Nephron progenitor cell (in vitro differentiated cells): ENCODE data around the gene ARHGAP8.

Experiments used
- DNase-seq: peaks from one replicate; pipeline ENCODE4 v3.0.0; 2021
- H3K27ac Mint-ChIP-seq: 2 replicates; pipeline ENCODE4 v1.8.0; 2021; ENCODE audit warnings: mild to moderate bottlenecking, moderate library complexity, mixed read lengths
- H3K27me3 Mint-ChIP-seq: 2 replicates; pipeline ENCODE4 v1.8.0; 2021; ENCODE audit warnings: mild to moderate bottlenecking, low read depth, mixed read lengths; ENCODE audit not compliant: poor library complexity
- H3K36me3 Mint-ChIP-seq: 2 replicates; pipeline ENCODE4 v1.8.0; 2021; ENCODE audit warnings: low read depth, mixed read lengths
- H3K4me1 Mint-ChIP-seq: 2 replicates; pipeline ENCODE4 v1.8.0; 2021; ENCODE audit warnings: mixed read lengths
- H3K4me3 Mint-ChIP-seq: 2 replicates; pipeline ENCODE4 v1.8.0; 2021; ENCODE audit warnings: mild to moderate bottlenecking, moderate library complexity, mixed read lengths
- H3K9me3 Mint-ChIP-seq: 2 replicates; pipeline ENCODE4 v1.8.0; 2021; ENCODE audit warnings: mild to moderate bottlenecking, moderate library complexity, mixed read lengths
- TF ChIP-seq, protein P1 (sequence below): fragments of 200-600 bp; sonication (generic); IDR thresholded peaks from 2 replicates; pipeline ENCODE4 v1.5.0; 2021; ENCODE audit warnings: antibody characterized with exemption

Gene ARHGAP8

DNA sequence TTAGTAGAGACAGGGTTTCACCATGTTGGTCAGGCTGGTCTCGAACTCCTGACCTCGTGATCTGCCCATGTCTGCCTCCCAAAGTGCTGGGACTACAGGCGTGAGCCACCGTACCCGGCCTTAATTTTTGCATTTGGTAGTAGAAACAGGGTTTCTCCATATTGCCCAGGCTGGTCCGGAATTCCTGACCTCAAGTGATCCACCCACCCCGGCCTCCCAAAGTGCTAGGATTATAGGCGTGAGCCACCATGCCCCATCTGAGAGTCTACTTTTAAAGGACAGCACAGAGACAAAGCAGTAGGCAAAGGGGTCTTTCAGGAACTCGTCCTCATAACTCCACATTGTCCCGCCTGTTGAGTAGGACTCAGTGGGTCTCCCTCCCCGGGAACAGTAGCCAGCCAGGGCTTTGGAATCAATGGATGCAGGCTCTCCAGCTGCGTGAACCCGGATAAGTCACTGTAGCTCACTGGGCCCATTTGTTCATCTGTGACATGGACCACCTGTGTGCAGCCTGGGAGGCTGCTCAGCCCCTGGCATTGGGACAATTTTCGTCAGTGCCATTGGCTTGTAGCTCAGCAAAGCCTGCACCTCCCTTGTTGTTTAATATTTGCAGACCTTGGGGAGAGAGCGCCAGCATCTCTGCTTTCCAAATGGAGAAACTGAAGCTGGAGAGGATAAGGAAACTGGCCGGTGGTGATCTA is 86.1 kb downstream of the ARHGAP8 start:
- TF ChIP-seq, protein P1, sequence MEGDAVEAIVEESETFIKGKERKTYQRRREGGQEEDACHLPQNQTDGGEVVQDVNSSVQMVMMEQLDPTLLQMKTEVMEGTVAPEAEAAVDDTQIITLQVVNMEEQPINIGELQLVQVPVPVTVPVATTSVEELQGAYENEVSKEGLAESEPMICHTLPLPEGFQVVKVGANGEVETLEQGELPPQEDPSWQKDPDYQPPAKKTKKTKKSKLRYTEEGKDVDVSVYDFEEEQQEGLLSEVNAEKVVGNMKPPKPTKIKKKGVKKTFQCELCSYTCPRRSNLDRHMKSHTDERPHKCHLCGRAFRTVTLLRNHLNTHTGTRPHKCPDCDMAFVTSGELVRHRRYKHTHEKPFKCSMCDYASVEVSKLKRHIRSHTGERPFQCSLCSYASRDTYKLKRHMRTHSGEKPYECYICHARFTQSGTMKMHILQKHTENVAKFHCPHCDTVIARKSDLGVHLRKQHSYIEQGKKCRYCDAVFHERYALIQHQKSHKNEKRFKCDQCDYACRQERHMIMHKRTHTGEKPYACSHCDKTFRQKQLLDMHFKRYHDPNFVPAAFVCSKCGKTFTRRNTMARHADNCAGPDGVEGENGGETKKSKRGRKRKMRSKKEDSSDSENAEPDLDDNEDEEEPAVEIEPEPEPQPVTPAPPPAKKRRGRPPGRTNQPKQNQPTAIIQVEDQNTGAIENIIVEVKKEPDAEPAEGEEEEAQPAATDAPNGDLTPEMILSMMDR = no peak
- no peaks in the 10 kb centered on the region for H3K36me3 Mint-ChIP-seq
- peaks cover 22% of the 10 kb centered on the region for H3K9me3 Mint-ChIP-seq
- H3K4me3 Mint-ChIP-seq = no peak overlapping the region
- H3K27ac Mint-ChIP-seq = no peak overlapping the region
- DNase-seq = no peak
- no peaks in the 10 kb centered on the region for H3K27me3 Mint-ChIP-seq
- H3K4me1 Mint-ChIP-seq = peaks cover 21% of the 10 kb centered on the region

DNA sequence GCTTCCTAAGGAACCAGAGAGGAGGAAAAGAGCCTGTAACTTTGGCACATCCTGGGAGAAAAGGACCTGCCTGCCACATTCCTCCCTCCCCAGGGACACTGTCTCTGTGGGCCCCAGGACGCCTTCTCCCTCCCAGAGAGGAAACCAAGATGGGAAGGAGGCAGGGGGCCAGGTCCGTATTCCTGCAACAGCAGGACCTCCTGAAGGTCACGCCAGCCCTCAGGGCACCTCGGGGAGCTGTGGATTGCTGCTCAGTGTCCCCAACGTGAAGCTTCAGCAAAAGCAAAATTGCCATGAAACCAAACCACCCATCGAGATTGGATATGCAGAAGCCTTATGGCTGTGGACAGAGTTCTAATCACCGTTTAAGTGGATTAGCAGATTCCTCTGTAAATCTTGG is 86.7 kb downstream of the ARHGAP8 start:
- no peaks in the 10 kb centered on the region for H3K36me3 Mint-ChIP-seq
- H3K27ac Mint-ChIP-seq = no peak overlapping the region
- no peak overlapping the region for H3K4me3 Mint-ChIP-seq
- H3K4me1 Mint-ChIP-seq = peaks cover 21% of the 10 kb centered on the region
- no peaks in the 10 kb centered on the region for H3K27me3 Mint-ChIP-seq
- H3K9me3 Mint-ChIP-seq = peaks cover 20% of the 10 kb centered on the region
- TF ChIP-seq, protein P1 = no peak
- no peak for DNase-seq

DNA sequence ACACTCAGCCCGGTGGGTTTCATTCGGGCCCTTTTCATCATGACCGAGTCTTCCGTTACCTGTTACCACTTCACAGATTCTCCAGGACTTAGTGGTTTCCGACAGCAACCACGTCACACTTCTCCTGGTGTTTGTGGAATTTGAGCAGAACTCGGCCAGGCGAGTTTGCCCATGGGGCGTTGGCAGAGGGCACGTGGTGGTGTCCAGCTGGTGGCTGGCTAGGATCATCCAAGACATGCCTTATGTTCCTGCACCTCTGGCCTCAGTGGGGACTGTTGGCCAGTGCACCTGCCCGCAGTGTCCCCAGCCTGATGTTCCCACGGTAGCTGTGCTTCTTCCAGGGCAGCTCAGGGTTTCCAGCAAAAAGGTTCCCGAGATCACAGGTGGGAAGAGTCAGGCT is 87.3 kb downstream of the ARHGAP8 start:
- TF ChIP-seq, protein P1 = no peak
- no peak overlapping the region for H3K4me3 Mint-ChIP-seq
- no peak for DNase-seq
- H3K9me3 Mint-ChIP-seq = peaks cover 19% of the 10 kb centered on the region
- H3K4me1 Mint-ChIP-seq = peaks cover 21% of the 10 kb centered on the region
- no peak overlapping the region for H3K27ac Mint-ChIP-seq
- H3K36me3 Mint-ChIP-seq = no peaks in the 10 kb centered on the region
- H3K27me3 Mint-ChIP-seq = no peaks in the 10 kb centered on the region

DNA sequence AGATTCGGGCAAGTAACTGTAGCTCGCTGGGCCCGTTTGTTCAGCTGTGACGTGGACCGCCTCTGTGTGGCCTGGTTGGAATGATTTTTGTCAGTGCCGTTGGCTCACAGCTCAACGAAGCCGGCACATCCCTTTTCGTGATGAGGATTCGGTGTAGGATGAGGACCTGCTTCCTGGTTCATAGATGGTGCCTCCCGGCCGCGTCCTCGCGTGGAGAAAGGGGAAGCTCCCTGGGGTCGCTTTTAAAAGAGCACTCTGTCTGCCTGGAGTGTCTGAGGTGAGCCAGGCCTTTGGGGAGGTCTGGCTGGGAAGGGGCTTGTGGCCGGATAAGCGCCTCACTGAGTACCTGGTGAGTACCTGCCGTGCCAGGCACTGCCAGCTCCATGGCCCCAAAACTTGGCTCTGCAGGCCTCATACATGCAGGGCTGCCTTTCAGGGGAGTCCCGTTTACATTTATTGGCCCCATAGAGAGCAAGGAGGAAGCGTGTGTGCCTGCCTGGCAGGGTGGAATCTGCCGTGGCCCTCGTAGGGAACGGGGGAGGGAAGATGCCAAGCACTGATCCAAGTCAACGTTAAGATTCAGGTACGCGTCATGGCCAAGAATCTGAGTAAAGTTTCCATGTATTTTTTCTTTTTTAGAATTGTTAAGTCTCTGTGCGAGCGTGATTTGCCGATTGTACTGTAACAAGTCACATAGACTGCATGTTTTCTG is 88.4 kb downstream of the ARHGAP8 start:
- H3K4me3 Mint-ChIP-seq = no peak overlapping the region
- no peaks in the 10 kb centered on the region for H3K36me3 Mint-ChIP-seq
- peak overlapping the region; percentile 71 for H3K27ac Mint-ChIP-seq
- TF ChIP-seq, protein P1 = no peak
- H3K4me1 Mint-ChIP-seq = peaks cover 21% of the 10 kb centered on the region
- peaks cover 19% of the 10 kb centered on the region for H3K9me3 Mint-ChIP-seq
- no peak for DNase-seq
- H3K27me3 Mint-ChIP-seq = peaks cover 2% of the 10 kb centered on the region

DNA sequence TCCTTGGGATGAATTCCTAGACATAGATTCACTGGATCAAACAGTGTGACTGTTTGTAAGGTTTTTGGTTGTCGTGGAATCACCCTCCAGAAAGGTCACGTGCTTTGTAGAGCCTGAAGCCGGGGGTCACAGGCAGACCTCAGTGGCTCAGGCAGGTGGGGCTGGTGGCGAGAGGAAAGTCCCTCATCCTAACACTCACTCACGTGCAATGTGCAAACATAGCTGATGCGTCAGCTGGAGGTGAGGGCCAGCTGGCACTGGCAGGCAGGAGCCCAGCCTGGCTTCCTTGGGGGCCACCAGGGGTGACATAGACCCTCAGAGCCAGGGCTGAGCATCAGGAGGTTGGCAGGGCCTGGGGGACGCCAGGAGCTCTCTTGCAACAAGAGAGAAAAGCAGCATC is 90.0 kb downstream of the ARHGAP8 start:
- Mint-ChIP-seq H3K4me3 (no peak overlapping the region), H3K27ac (peak overlapping the region; percentile 48), H3K36me3 (no peaks in the 10 kb centered on the region), H3K4me1 (peaks cover 17% of the 10 kb centered on the region), H3K9me3 (peaks cover 16% of the 10 kb centered on the region), H3K27me3 (peaks cover 3% of the 10 kb centered on the region)
- DNase-seq = no peak
- TF ChIP-seq, protein P1 = no peak

DNA sequence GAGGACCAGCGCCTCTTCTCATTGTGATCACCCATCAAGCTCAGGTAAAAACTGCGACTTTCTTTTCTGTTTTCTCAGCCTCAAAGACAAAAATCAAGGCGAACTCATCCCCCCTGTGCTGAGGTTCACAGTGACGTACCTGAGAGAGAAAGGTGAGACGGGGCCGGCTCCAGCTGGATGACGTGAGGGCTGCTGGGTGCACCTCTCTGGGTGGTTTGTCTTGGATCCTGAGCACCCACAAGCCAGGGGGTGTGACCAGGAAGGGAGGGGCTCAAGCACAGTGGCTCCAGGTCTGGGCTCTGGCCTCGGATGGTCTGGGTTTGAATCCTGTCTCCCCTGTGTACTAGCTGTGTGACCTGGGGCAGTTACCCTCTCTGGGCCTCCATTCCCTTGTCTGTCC is 92.8 kb downstream of the ARHGAP8 start:
- DNase-seq = no peak
- Mint-ChIP-seq H3K36me3 (no peaks in the 10 kb centered on the region), H3K4me1 (peaks cover 29% of the 10 kb centered on the region), H3K27me3 (peaks cover 3% of the 10 kb centered on the region), H3K9me3 (peaks cover 16% of the 10 kb centered on the region), H3K27ac (no peak overlapping the region), H3K4me3 (no peak overlapping the region)
- TF ChIP-seq, protein P1 = no peak
